AG04449 (cell line): ENCODE data around the gene IRF1.
A peak's percentile ranks its signal among the peaks of the same experiment; 100 is the strongest.

ENCODE experiments used
- CTCF ChIA-PET: fragments of 350-600 bp; formaldehyde crosslinking; extraction: SDS; loops from one replicate; lab custom pipeline; 2021; ENCODE audit warnings: antibody characterized with exemption; lab: Yijun Ruan, JAX
- POLR2A ChIA-PET: fragments of 400-600, 350-600 bp; formaldehyde crosslinking; extraction: SDS; loops from one replicate; lab custom pipeline; 2020; ENCODE audit warnings: antibody characterized with exemption, inconsistent platforms; lab: Yijun Ruan, JAX
- DNase-seq: peaks from one replicate; pipeline ENCODE4 v3.0.0-alpha.2; 2010; ENCODE audit warnings: low read depth, low spot score
- H3K4me3 ChIP-seq: 2 replicates; pipeline ENCODE4 v1.5.1; 2011; ENCODE audit warnings: low read depth, mild to moderate bottlenecking, control low read depth, low read length
- TF ChIP-seq, protein P1 (sequence below): IDR thresholded peaks from one replicate; pipeline ENCODE4 v1.5.1; 2011; ENCODE audit warnings: mild to moderate bottlenecking, moderate library complexity, low read length, control low read depth, inconsistent platforms; ENCODE audit not compliant: insufficient read depth; ENCODE audit errors: missing control alignments

The IRF1 gene

DNA sequence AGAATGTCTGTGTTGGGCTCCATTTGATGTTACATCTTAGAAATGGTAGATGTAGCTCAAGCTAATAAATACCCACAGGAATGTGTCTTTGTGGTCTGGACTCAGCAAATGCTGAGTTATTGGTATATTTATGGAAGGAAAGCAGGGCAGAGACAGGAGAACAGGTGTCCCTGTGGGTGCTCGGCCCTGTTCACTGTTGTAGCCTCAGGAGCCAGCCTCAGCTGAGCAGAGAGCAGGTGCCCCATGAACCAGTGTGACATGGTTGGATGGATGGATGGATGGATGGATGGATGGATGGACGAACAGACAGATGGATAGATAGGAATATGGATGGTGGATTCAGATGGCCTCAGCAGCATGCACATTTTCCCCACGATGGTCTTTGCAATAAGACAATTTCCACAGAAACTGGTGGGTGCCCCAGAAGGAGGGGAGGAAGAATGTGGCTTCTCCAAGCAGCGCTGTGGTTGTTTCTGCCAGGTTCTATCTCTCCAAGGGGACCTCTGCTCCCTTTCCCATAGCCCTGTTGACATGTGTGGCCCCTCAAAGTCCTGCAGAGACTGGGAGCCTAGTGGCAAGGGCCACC lies 8.2 kb upstream of the IRF1 start:
- TF ChIP-seq, protein P1, sequence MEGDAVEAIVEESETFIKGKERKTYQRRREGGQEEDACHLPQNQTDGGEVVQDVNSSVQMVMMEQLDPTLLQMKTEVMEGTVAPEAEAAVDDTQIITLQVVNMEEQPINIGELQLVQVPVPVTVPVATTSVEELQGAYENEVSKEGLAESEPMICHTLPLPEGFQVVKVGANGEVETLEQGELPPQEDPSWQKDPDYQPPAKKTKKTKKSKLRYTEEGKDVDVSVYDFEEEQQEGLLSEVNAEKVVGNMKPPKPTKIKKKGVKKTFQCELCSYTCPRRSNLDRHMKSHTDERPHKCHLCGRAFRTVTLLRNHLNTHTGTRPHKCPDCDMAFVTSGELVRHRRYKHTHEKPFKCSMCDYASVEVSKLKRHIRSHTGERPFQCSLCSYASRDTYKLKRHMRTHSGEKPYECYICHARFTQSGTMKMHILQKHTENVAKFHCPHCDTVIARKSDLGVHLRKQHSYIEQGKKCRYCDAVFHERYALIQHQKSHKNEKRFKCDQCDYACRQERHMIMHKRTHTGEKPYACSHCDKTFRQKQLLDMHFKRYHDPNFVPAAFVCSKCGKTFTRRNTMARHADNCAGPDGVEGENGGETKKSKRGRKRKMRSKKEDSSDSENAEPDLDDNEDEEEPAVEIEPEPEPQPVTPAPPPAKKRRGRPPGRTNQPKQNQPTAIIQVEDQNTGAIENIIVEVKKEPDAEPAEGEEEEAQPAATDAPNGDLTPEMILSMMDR = no peak
- ChIA-PET POLR2A (interaction anchor here (0.9 to 1.5 kb wide), 3 partner anchors 7 to 111 kb away, joined by 5 to 7 read pairs (median 5); no protein-coding TSS in a partner anchor), CTCF (interaction anchor here (1.0 to 21.9 kb wide), 12 partner anchors 9 to 125 kb away, joined by 3 to 610 read pairs (median 17); partner anchors contain the start of gene IRF1)
- no peak overlapping the region for H3K4me3 ChIP-seq
- DNase-seq = no peak

DNA sequence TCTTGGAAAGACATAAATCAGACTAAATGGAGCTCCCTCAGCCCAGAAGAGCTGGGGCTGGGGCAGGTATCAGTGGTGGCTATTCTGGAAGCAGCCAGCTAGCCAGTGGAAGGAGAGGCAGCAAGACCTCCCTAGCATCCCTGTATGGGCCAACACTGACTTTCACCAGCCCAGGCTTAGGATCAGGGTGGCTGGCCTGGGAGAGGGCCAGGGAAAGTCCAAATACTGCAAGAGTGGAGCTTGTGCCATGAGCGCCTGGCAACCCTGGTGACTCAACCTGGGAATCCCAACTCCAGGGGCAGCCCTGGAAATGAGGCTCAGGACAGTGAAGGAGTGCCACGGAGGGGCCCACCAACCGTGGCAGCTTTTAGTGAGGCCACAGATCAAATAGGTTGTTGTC lies 7.6 kb upstream of the IRF1 start:
- H3K4me3 ChIP-seq = no peak overlapping the region
- POLR2A ChIA-PET = interaction anchor here (0.7 to 3.1 kb wide), 6 partner anchors 8 to 110 kb away, joined by 3 to 24 read pairs (median 5); no protein-coding TSS in a partner anchor
- DNase-seq = no peak
- TF ChIP-seq, protein P1 = no peak
- CTCF ChIA-PET = interaction anchor here (0.8 to 21.9 kb wide), 8 partner anchors 19 to 110 kb away, joined by 3 to 610 read pairs (median 31); no protein-coding TSS in a partner anchor

DNA sequence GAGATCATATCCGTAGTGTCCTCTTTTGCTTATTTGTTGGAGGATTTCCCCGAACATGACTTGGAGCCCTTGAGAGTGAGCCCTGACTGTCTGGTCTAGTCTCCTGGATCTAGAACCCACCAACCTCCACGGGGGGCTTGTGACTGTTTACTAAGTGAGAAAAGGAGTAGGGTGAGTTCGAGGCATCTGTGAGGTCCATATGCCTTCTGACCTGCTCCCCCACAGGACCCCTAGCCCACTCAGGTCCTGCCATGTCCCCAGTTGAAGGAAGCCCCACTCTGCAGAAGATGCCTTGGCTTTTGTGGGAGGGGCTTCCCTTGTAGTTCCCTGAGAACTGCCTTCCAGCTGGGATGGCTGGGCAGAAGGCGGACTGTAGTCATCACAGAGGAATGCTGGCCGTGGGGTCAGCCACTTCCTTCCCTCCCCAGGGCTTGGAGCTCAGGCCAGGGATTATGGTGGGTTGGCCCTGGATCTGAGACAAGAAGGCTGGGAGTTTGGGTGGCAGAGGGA lies 7.0 kb upstream of the IRF1 start:
- peak overlapping the region; percentile 69 for H3K4me3 ChIP-seq
- ChIA-PET CTCF (interaction anchor here (0.8 to 21.9 kb wide), 7 partner anchors 19 to 109 kb away, joined by 3 to 610 read pairs (median 48); no protein-coding TSS in a partner anchor), POLR2A (interaction anchor here (0.7 to 3.1 kb wide), 8 partner anchors 9 to 129 kb away, joined by 3 to 24 read pairs (median 5); no protein-coding TSS in a partner anchor)
- TF ChIP-seq, protein P1 = no peak
- no peak for DNase-seq

DNA sequence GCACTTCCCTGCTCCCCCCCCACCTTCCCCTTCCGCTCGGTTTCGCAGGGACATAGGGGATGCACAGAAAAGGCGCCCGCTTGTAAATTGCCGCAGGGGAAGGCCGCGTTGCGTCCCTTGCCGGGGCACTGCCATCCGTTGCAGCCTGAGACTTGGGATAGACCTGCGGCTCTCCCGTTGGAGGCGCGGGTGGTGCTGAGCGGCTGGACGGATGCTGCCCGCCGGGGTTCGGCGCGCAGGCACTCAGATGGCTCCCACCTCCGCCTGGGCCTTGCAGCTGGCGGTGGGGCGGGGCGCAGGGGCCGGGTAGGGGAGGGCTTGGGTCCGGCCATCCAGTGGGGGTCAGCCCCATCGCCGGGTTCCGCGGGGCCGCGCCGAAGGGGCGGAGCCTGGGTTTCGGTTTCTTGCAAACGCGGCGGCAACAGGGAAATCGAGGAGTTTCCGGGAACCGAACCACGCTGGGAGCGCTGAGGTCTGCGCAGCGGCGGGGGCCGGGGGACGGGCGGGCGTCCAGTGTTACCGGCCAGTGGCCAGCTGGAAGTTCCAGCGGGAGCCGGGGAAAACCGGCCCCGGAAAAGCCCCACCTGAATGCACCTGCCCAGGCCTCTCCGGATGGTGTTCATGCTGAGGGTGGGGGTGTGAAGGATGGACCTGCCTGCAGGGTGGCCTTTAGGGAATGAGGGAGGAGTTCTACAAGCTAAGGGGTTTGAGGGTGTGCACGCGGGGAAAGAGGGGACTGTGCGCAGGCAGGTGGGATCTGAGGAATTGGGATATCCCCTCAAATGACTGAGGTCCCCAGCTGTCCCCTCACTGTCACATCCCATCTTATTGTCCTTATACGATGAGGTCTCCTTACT lies 6.3 kb upstream of the IRF1 start:
- peak overlapping the region; percentile 69 for H3K4me3 ChIP-seq
- TF ChIP-seq, protein P1 = no peak
- no peak for DNase-seq
- ChIA-PET CTCF (interaction anchor here (0.9 to 21.9 kb wide), 6 partner anchors 30 to 108 kb away, joined by 3 to 610 read pairs (median 69); no protein-coding TSS in a partner anchor), POLR2A (interaction anchor here (0.7 to 3.1 kb wide), 11 partner anchors 9 to 129 kb away, joined by 3 to 24 read pairs (median 5); no protein-coding TSS in a partner anchor)

DNA sequence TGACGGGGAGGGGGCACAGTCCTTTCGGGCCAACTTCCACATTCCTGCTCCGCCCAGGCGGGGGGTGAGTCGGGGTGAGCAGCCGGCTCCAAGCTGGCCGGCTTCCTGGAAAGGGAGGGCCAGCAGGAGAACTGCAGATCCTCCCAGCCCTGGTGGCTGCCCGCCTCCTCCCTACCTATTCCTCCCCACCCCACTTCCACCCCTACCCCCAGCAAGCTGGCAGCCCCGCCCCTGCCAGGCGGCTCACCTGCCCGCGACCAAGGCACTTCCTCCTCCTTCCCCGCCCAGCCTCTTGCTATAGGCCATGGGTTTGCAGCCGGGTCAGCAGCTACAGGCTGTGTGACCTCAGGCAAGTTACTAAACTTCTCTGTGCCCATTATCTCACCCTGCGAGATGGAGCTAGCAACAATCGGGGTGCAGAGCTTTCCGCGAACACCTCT lies 5.6 kb upstream of the IRF1 start:
- TF ChIP-seq, protein P1 = no peak
- H3K4me3 ChIP-seq = peak overlapping the region; percentile 69
- DNase-seq = no peak
- ChIA-PET CTCF (interaction anchor here (1.0 to 21.9 kb wide), 6 partner anchors 57 to 108 kb away, joined by 4 to 610 read pairs (median 69); no protein-coding TSS in a partner anchor), POLR2A (interaction anchor here (0.7 to 3.1 kb wide), 9 partner anchors 10 to 128 kb away, joined by 3 to 24 read pairs (median 5); no protein-coding TSS in a partner anchor)
